ENCODE data around the gene SLC17A9. TPM values are rescaled to one million over a fixed set of nuclear protein-coding genes. Genes with fewer than 3 reads are reported as not detected.

SLC17A9 gene
- total RNA-seq, 4 donors from 2014 or later: 1.6 to 10.7 (median 2.5) TPM

GRCh38 chr20:62995898-62996595, 43.5 kb downstream of the SLC17A9 start:
- DNase-seq (ENCODE audit: low spot score) (no peak), ATAC-seq (ENCODE audit: low FRiP score) (no peak)
- no peak for TF ChIP-seq CTCF (IDR thresholded peaks at IDR 0.05)

DNA sequence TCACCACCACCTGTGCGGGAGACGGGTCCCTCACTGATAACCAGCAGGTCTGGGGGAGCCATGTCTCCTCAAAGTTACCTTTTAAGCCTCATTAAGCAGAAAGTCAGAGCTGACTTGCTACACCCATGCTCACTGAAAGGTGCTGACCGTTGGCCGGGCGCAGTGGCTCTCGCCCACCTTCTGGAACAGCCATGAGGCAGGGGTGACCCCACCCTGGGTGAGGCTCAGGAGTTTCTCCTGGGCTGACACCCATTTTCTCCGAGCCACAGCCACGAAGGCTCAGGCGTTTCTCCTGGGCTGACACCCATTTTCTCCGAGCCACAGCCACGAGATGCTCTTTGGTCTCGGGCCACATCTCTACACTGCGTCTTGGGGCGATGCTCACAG, 44.1 kb downstream of the SLC17A9 start:
- TF ChIP-seq CTCF (IDR thresholded peaks at IDR 0.05): no peak
- DNase-seq (ENCODE audit: low spot score) (no peak), ATAC-seq (ENCODE audit: low FRiP score) (no peak)

- DNase-seq (ENCODE audit: low spot score) (no peak), ATAC-seq (ENCODE audit: low FRiP score) (no peak)
- no peak for TF ChIP-seq CTCF (IDR thresholded peaks at IDR 0.05)
These were observed 45.0 kb downstream of the SLC17A9 start for GRCh38 chr20:62997417-62998035.

- TF ChIP-seq CTCF (IDR thresholded peaks at IDR 0.05): no peak
- DNase-seq (ENCODE audit: low spot score) (no peak), ATAC-seq (ENCODE audit: low FRiP score) (no peak)
These were observed 45.9 kb downstream of the SLC17A9 start for GRCh38 chr20:62998449-62998848.

GRCh38 chr20:62999580-62999979, 47.1 kb downstream of the SLC17A9 start:
- TF ChIP-seq CTCF (IDR thresholded peaks at IDR 0.05): no peak
- DNase-seq (ENCODE audit: low spot score): no peak
- ATAC-seq (ENCODE audit: low FRiP score): no peak

- ATAC-seq (ENCODE audit: low FRiP score) (no peak), DNase-seq (ENCODE audit: low spot score) (no peak)
- TF ChIP-seq CTCF (IDR thresholded peaks at IDR 0.05): no peak
These were observed 47.5 kb downstream of the SLC17A9 start for GRCh38 chr20:63000036-63000435.

- no peak for TF ChIP-seq CTCF (IDR thresholded peaks at IDR 0.05)
- DNase-seq (ENCODE audit: low spot score) (no peak), ATAC-seq (ENCODE audit: low FRiP score) (no peak)
These were observed 48.4 kb downstream of the SLC17A9 start for GRCh38 chr20:63000958-63001357.

All from omental fat pad (tissue), 4 donors.